Sigmoid colon (tissue), 7 donors: ENCODE measurements around the gene LNPK. TPM values are rescaled to one million over a fixed set of nuclear protein-coding genes. Genes with fewer than 3 reads are reported as not detected.

Experiments used
- DNase-seq: peaks from one replicate; pipeline ENCODE4 v3.0.0-alpha.2; 2019
- H3K27ac ChIP-seq, 4 donors: fragments of 200-600 bp; sonication (generic); one replicate each; pipeline ENCODE4 v1.5.1; 2016 to 2019; ENCODE audit warnings: mild to moderate bottlenecking in 1 of 4
- H3K27me3 ChIP-seq, 3 donors: fragments of 200-600 bp; sonication (generic); one replicate each; pipeline ENCODE4 v1.5.1; 2019; ENCODE audit warnings: mild to moderate bottlenecking in 1 of 3
- H3K36me3 ChIP-seq, 4 donors: fragments of 200-600 bp; sonication (generic); one replicate each; pipeline ENCODE4 v1.5.1; 2016 to 2019
- H3K4me1 ChIP-seq, 4 donors: fragments of 200-600 bp; sonication (generic); one replicate each; pipeline ENCODE4 v1.5.1; 2017 to 2019
- H3K4me3 ChIP-seq, 4 donors: fragments of 200-600 bp; sonication (generic); one replicate each; pipeline ENCODE4 v1.5.1; 2017 to 2019; ENCODE audit warnings: mild to moderate bottlenecking in 2 of 4, moderate library complexity in 1 of 4
- H3K9me3 ChIP-seq, 4 donors: fragments of 200-600 bp in 3 of 4; sonication (generic) in 3 of 4; one replicate each; pipeline versions ENCODE4 v1.5.1 to v1.6.1; 2013 to 2019
- EP300 ChIP-seq, 4 donors: sonication (generic); formaldehyde crosslinking; IDR thresholded peaks; one replicate each; pipeline ENCODE4 v1.6.1; 2017; ENCODE audit warnings: antibody characterized with exemption in 4 of 4
- POLR2A ChIP-seq, 2 donors: fragments of 450-650 bp; IDR thresholded peaks; one replicate each; pipeline ENCODE4 v1.6.1; 2016; ENCODE audit warnings: antibody characterized with exemption in 2 of 2, mild to moderate bottlenecking in 2 of 2, moderate library complexity in 2 of 2
- POLR2AphosphoS5 ChIP-seq, 4 donors: sonication (generic); formaldehyde crosslinking; IDR thresholded peaks; one replicate each; pipeline ENCODE4 v1.6.1; 2017; ENCODE audit warnings: antibody characterized with exemption in 4 of 4
- WGBS, 2 donors: extraction: QIAGEN DNeasy Blood & Tissue Kit; methylation state at CpG; one replicate each; pipeline ENCODE4 v1.1.7; 2013; 5-methylcytosine and 5-hydroxymethylcytosine counted together
- intact Hi-C: fragments of 100-400 bp; cut with DNase I; formaldehyde crosslinking; loops from one replicate; pipeline ENCODE4 v1.15.1; 2023
- polyA plus RNA-seq, 3 donors: library from polyadenylated mRNA; stranded (reverse); fragments of 200-250 nt; gene quantifications; one replicate each; pipeline ENCODE4 v1.2.3, GENCODE V29; 2013
- total RNA-seq, 4 donors: library from RNA; depleted of rRNA; stranded (reverse); fragments of >200 nt; gene quantifications; one replicate each; pipeline ENCODE4 v1.1.0, GENCODE V29; 2016
- TF ChIP-seq, protein P1 (sequence below), 4 experiments: fragments of 450-650 bp in 3 of 4; fragments of 200-600 bp in 1 of 4; IDR thresholded peaks; one replicate each; pipeline ENCODE4 v1.5.1; 2016 to 2019; ENCODE audit warnings: antibody characterized with exemption in 4 of 4, mild to moderate bottlenecking in 3 of 4, moderate library complexity in 2 of 4
- donor health status: healthy with polysubstance abuse.
- donor health status: Bipolar disorder and iron deficiency.
- donor health status: healthy.

The LNPK gene
- total and polyA plus RNA-seq, 7 donors, result 1.8 to 48.2 (median 15.9) TPM

DNA sequence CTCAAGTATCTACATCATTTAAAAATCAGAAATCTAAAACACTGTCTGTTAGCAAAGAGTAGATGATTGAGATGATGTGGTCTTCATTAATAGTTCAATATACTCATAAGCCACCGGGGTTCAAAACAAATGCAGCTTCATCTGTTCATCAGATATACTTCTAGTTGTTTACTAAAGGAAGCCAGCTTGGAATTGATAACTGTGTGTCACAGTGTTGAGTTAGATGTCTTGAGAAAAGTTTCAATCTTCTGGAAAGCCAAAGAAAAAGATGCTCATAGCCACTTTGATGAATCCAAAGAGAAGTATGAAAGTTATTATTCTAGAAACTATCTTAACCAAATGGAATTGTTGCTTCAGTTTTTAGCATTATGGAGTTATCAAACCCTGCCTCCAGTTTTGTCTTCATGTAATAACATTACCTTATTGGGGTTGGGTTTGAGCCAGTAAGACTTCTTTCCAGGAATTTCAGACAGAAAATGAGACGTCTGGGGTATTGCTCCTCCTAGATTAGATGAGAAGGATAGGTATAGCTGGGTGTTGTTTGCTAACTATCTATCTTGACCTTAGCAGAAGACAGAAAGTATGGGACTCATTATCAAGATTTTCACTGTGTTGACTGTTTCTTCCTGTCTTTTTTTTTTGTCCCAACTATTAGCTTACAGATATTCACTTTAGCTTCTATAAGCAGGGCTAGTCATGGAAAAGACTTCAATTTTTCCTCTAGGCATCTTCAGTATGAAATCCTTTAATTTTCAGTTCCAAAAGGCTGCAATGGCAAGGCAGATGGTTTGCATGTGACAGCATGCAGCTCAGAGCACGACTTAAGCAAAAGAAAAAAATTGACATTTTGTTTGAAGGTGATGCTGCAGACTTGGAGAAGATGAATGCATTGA, 66.5 kb downstream of the LNPK start:
- intact Hi-C loops, result loop anchor here (10.0 kb wide), 1 partner anchor 81 kb away; no protein-coding TSS in a partner anchor
- no peak overlapping the region for H3K4me3 ChIP-seq
- H3K9me3 ChIP-seq, result no peaks in the 10 kb centered on the region
- DNase-seq, result no peak
- H3K4me1 ChIP-seq, result peaks cover 0 to 15% (median 4%) of the 10 kb centered on the region in 4 donors
- H3K27ac ChIP-seq, result no peak overlapping the region
- no peaks in the 10 kb centered on the region for H3K27me3 ChIP-seq
- TF ChIP-seq, protein P1, sequence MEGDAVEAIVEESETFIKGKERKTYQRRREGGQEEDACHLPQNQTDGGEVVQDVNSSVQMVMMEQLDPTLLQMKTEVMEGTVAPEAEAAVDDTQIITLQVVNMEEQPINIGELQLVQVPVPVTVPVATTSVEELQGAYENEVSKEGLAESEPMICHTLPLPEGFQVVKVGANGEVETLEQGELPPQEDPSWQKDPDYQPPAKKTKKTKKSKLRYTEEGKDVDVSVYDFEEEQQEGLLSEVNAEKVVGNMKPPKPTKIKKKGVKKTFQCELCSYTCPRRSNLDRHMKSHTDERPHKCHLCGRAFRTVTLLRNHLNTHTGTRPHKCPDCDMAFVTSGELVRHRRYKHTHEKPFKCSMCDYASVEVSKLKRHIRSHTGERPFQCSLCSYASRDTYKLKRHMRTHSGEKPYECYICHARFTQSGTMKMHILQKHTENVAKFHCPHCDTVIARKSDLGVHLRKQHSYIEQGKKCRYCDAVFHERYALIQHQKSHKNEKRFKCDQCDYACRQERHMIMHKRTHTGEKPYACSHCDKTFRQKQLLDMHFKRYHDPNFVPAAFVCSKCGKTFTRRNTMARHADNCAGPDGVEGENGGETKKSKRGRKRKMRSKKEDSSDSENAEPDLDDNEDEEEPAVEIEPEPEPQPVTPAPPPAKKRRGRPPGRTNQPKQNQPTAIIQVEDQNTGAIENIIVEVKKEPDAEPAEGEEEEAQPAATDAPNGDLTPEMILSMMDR (IDR thresholded peaks at IDR 0.05), result no peak
- TF ChIP-seq POLR2AphosphoS5 (IDR thresholded peaks at IDR 0.05), result no peak
- no peak for TF ChIP-seq EP300 (IDR thresholded peaks at IDR 0.05)
- no peak for TF ChIP-seq POLR2A (IDR thresholded peaks at IDR 0.05)
- 88% methylated on average over 3 of the region's 3 CpGs for WGBS, 2 donors
- peaks cover 0 to 35% (median 12%) of the 10 kb centered on the region in 4 donors for H3K36me3 ChIP-seq

DNA sequence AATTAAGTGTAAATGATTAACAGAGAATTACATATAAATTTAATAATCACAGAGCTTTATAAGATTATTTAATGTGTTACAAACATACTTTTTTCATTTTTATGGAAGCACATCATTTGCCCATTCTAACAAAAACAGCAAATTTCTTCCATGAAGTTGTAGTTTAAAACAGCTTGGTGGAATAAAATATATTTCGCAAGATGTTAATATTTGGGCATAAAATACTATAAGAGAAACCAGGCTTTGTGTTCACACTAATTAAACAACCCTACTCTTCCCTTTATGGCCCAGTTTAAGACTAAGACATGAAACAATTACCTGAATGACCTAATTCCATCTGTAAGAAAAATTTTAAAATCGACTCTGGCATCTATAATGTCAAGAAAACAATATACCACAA, 69.4 kb downstream of the LNPK start:
- TF ChIP-seq POLR2AphosphoS5 (IDR thresholded peaks at IDR 0.05) (no peak), POLR2A (IDR thresholded peaks at IDR 0.05) (no peak), EP300 (IDR thresholded peaks at IDR 0.05) (no peak)
- TF ChIP-seq, protein P1 (IDR thresholded peaks at IDR 0.05), result no peak
- Histone ChIP-seq H3K4me3 (no peak overlapping the region), H3K27me3 (no peaks in the 10 kb centered on the region), H3K36me3 (peaks cover 0 to 32% (median 10%) of the 10 kb centered on the region in 4 donors), H3K27ac (no peak overlapping the region), H3K9me3 (no peaks in the 10 kb centered on the region), H3K4me1 (peaks cover 0 to 9% (median 4%) of the 10 kb centered on the region in 4 donors)
- no peak for DNase-seq
- intact Hi-C loops, result loop anchor here (10.0 kb wide), 1 partner anchor 78 kb away; no protein-coding TSS in a partner anchor
- WGBS, 2 donors, result 85 to 92% methylated on average over 2 of the region's 2 CpGs

- H3K9me3 ChIP-seq, result no peaks in the 10 kb centered on the region
- H3K27me3 ChIP-seq, result no peaks in the 10 kb centered on the region
- TF ChIP-seq, protein P1 (IDR thresholded peaks at IDR 0.05), result no peak
- TF ChIP-seq POLR2A (IDR thresholded peaks at IDR 0.05), result no peak
- no peak for TF ChIP-seq POLR2AphosphoS5 (IDR thresholded peaks at IDR 0.05)
- no peak for TF ChIP-seq EP300 (IDR thresholded peaks at IDR 0.05)
- 78 to 80% methylated on average over 2 of the region's 2 CpGs for WGBS, 2 donors
- no peak for DNase-seq
- intact Hi-C loops, result loop anchor here (10.0 kb wide), 1 partner anchor 77 kb away; no protein-coding TSS in a partner anchor
- H3K27ac ChIP-seq, result peak overlapping the region in 3 of 4 donors; percentile 9 to 48 (median 30)
- H3K4me3 ChIP-seq, result no peak overlapping the region
- peaks cover 0 to 9% (median 4%) of the 10 kb centered on the region in 4 donors for H3K4me1 ChIP-seq
- H3K36me3 ChIP-seq, result peaks cover 0 to 24% (median 3%) of the 10 kb centered on the region in 4 donors
Measured at GRCh38 chr2:175931805-175932204, 70.3 kb downstream of the LNPK start.

GRCh38 chr2:175930504-175930903, 71.6 kb downstream of the LNPK start:
- whole genome bisulfite sequencing, 2 donors, result 17 to 56% methylated on average over 1 of the region's 1 CpG
- H3K9me3 ChIP-seq, result no peaks in the 10 kb centered on the region
- intact Hi-C loops, result loop anchor here (10.0 kb wide), 1 partner anchor 76 kb away; no protein-coding TSS in a partner anchor

More at GRCh38 chr2:175930504-175930903, 71.6 kb downstream of the LNPK start:
- Histone ChIP-seq H3K4me3 (no peak overlapping the region), H3K4me1 (peaks cover 0 to 9% (median 4%) of the 10 kb centered on the region in 4 donors), H3K27me3 (no peaks in the 10 kb centered on the region), H3K36me3 (peaks cover 0 to 12% (median 0%) of the 10 kb centered on the region in 4 donors), H3K27ac (no peak overlapping the region)
- DNase-seq, result no peak
- TF ChIP-seq, protein P1 (IDR thresholded peaks at IDR 0.05), result no peak
- no peak for TF ChIP-seq POLR2AphosphoS5 (IDR thresholded peaks at IDR 0.05)
- TF ChIP-seq EP300 (IDR thresholded peaks at IDR 0.05), result no peak
- TF ChIP-seq POLR2A (IDR thresholded peaks at IDR 0.05), result no peak
